ENCODE results near the gene CIAO2B. TPM values are rescaled to one million over a fixed set of nuclear protein-coding genes. Genes with fewer than 3 reads are reported as not detected.

Gene CIAO2B
- total RNA-seq, 1 experiment from 2014 or later = 119 TPM

- no peak for DNase-seq
- no TSS peak for BruUV-seq (replicated peaks)
- Mint-ChIP-seq H3K4me1 (ENCODE audit: low read depth, unreplicated experiment) (peaks cover 4% of the 10 kb centered on the region), H3K4me3 (ENCODE audit: unreplicated experiment) (no peak overlapping the region), H3K27me3 (ENCODE audit: insufficient read depth, unreplicated experiment) (no peaks in the 10 kb centered on the region), H3K9me3 (ENCODE audit: unreplicated experiment) (peaks cover 7% of the 10 kb centered on the region), H3K36me3 (ENCODE audit: insufficient read depth, unreplicated experiment) (no peaks in the 10 kb centered on the region), H3K27ac (ENCODE audit: unreplicated experiment) (no peak overlapping the region)
- CTCF ChIA-PET = interaction anchor here (1.1 kb wide), 1 partner anchor 57 kb away, joined by 7 read pairs; no protein-coding TSS in a partner anchor
- TF ChIP-seq, protein P1, sequence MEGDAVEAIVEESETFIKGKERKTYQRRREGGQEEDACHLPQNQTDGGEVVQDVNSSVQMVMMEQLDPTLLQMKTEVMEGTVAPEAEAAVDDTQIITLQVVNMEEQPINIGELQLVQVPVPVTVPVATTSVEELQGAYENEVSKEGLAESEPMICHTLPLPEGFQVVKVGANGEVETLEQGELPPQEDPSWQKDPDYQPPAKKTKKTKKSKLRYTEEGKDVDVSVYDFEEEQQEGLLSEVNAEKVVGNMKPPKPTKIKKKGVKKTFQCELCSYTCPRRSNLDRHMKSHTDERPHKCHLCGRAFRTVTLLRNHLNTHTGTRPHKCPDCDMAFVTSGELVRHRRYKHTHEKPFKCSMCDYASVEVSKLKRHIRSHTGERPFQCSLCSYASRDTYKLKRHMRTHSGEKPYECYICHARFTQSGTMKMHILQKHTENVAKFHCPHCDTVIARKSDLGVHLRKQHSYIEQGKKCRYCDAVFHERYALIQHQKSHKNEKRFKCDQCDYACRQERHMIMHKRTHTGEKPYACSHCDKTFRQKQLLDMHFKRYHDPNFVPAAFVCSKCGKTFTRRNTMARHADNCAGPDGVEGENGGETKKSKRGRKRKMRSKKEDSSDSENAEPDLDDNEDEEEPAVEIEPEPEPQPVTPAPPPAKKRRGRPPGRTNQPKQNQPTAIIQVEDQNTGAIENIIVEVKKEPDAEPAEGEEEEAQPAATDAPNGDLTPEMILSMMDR (IDR thresholded peaks at IDR 0.05; ENCODE audit: insufficient read depth in 1 of 2, low read depth in 1 of 2, low read length in 1 of 2, severe bottlenecking in 1 of 2, unreplicated experiment in 1 of 2) = no peak
- Histone ChIP-seq H3K4me1 (peaks cover 12% of the 10 kb centered on the region), H3K27me3 (replicated peaks; ENCODE audit: control insufficient read depth, insufficient read depth, low read length) (no peaks in the 10 kb centered on the region), H3K36me3 (ENCODE audit: control insufficient read depth, insufficient read depth, low read length) (no peaks in the 10 kb centered on the region; the same call in 1 of the 2 replicates), H3K9me3 (no peaks in the 10 kb centered on the region), H3K4me3 (ENCODE audit: low read depth, low read length) (no peak overlapping the region)
- intact Hi-C loops (cut with micrococcal nuclease; ENCODE audit: unreplicated experiment) = no loop called here
- POLR2A ChIA-PET = no interaction called here
These were observed 14.6 kb upstream of the CIAO2B start for GRCh38 chr16:66948837-66949225.

DNA sequence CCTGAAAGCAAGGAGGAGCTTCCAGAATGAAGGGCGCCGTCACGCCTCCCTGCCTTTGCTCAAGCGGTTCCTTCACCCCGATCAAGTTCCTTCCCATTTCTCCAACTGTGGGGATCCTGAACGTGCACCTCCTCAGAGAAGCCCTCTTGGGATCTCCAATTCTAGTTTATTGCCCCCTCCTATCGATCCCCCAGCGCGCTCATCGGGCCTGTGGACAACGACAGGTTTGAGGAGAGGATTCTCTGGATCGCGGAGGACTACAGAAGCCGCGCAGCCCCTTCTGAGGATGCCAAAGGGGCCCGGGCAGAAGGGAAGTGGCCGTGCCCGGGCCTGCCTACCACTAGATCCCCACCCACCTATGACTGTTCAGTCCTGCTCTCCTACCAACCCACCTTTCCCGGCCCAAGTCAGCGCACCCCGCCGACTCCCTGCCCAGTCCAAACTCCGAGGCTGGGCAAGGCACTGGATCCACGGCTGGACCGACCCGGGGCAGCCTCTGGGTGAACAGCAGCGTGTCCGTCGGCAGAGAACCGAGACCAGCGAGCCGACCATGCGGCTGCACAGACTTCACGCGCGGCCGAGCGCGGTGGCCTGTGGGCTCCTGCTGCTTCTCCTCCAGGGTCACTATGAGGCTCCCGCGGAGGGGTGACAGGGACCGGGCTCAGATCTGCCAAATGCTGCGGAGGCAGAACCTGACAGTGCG lies 14.1 kb upstream of the CIAO2B start:
- intact Hi-C loops (cut with micrococcal nuclease; ENCODE audit: unreplicated experiment) = no loop called here
- Histone ChIP-seq H3K4me1 (peaks cover 6% of the 10 kb centered on the region), H3K36me3 (ENCODE audit: control insufficient read depth, insufficient read depth, low read length) (no peaks in the 10 kb centered on the region; the same call in 1 of the 2 replicates), H3K9me3 (no peaks in the 10 kb centered on the region), H3K4me3 (ENCODE audit: low read depth, low read length) (no peak overlapping the region), H3K27me3 (replicated peaks; ENCODE audit: control insufficient read depth, insufficient read depth, low read length) (no peaks in the 10 kb centered on the region)
- Mint-ChIP-seq H3K9me3 (ENCODE audit: unreplicated experiment) (peaks cover 7% of the 10 kb centered on the region), H3K4me3 (ENCODE audit: unreplicated experiment) (no peak overlapping the region), H3K27ac (ENCODE audit: unreplicated experiment) (peak overlapping the region; percentile 48), H3K27me3 (ENCODE audit: insufficient read depth, unreplicated experiment) (no peaks in the 10 kb centered on the region), H3K4me1 (ENCODE audit: low read depth, unreplicated experiment) (no peaks in the 10 kb centered on the region), H3K36me3 (ENCODE audit: insufficient read depth, unreplicated experiment) (peaks cover 3% of the 10 kb centered on the region)
- CTCF ChIA-PET = interaction anchor here (0.7 to 1.1 kb wide), 2 partner anchors 54 to 56 kb away, joined by 3 to 7 read pairs; no protein-coding TSS in a partner anchor
- TF ChIP-seq, protein P1 (IDR thresholded peaks at IDR 0.05; ENCODE audit: insufficient read depth in 1 of 2, low read depth in 1 of 2, low read length in 1 of 2, severe bottlenecking in 1 of 2, unreplicated experiment in 1 of 2) = no peak
- no peak for DNase-seq
- POLR2A ChIA-PET = no interaction called here
- BruUV-seq (replicated peaks) = no TSS peak

DNA sequence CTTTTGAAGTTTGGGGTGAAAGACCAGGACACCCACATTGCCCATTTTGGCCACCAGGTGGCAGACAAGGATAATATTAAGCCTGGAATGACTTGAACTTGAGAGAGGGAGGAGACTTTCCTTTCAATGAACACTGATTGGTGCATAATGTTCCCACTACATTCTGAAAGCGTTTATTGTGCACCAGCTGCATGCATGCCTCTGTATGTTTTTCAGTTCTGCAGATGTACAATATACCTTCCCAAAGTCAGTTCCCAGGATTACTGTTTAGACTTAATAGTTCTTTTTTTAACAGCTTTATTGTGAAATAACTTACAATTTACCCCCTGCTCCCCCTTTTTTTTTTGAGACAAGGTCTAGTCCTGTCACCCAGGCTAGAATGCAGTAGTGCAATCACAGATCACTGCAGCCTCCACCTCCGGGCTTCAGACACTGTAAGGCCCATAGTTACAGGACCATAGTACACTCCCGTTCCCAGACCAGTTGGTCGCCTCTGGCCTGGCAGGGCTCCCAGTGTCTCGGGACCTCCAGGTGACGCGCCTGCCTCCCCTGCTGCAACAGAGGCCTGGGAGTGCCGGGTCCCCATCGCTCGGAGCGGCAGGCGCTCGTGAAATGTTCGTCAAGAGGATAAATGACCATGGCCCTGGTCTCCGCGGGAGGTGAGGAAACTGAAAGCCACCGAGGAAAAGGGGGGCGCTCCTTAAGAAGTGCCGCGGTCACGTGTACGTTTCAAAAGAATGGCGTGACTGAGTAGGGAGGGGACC lies 13.3 kb upstream of the CIAO2B start:
- Mint-ChIP-seq H3K4me3 (ENCODE audit: unreplicated experiment) (peak overlapping the region; percentile 40), H3K9me3 (ENCODE audit: unreplicated experiment) (peaks cover 7% of the 10 kb centered on the region), H3K4me1 (ENCODE audit: low read depth, unreplicated experiment) (no peaks in the 10 kb centered on the region), H3K27me3 (ENCODE audit: insufficient read depth, unreplicated experiment) (no peaks in the 10 kb centered on the region), H3K36me3 (ENCODE audit: insufficient read depth, unreplicated experiment) (peaks cover 11% of the 10 kb centered on the region), H3K27ac (ENCODE audit: unreplicated experiment) (peak overlapping the region; percentile 48)
- POLR2A ChIA-PET = no interaction called here
- Histone ChIP-seq H3K27me3 (replicated peaks; ENCODE audit: control insufficient read depth, insufficient read depth, low read length) (no peaks in the 10 kb centered on the region), H3K4me3 (ENCODE audit: low read depth, low read length) (no peak overlapping the region), H3K4me1 (no peaks in the 10 kb centered on the region), H3K36me3 (ENCODE audit: control insufficient read depth, insufficient read depth, low read length) (no peaks in the 10 kb centered on the region; the same call in 1 of the 2 replicates), H3K9me3 (no peaks in the 10 kb centered on the region)
- intact Hi-C loops (cut with micrococcal nuclease; ENCODE audit: unreplicated experiment) = loop anchor here (1.0 to 2.0 kb wide), 4 partner anchors 52 to 237 kb away; partner anchors contain the start of genes FBXL8 and TRADD
- BruUV-seq (replicated peaks) = no TSS peak
- peak; percentile 81 to 87 for DNase-seq
- TF ChIP-seq, protein P1 (IDR thresholded peaks at IDR 0.05; ENCODE audit: insufficient read depth in 1 of 2, low read depth in 1 of 2, low read length in 1 of 2, severe bottlenecking in 1 of 2, unreplicated experiment in 1 of 2) = peak; percentile 82 to 87
- CTCF ChIA-PET = interaction anchor here (0.5 to 0.7 kb wide), 3 partner anchors 47 to 581 kb away, joined by 3 to 4 read pairs (median 3); partner anchors contain the start of gene RIPOR1

Measured in Caco-2 (cell line).